GM12864 (cell line): ENCODE results near the gene ERBB4.

Source experiments
- DNase-seq: peaks from one replicate; pipeline ENCODE4 v3.0.0-alpha.2; 2011; ENCODE audit warnings: low read depth
- H3K4me3 ChIP-seq: 2 replicates; pipeline ENCODE4 v1.5.1; 2011; ENCODE audit warnings: mild to moderate bottlenecking, low read depth, low read length, control low read depth
- CTCF ChIP-seq: IDR thresholded peaks from 2 replicates; pipeline ENCODE4 v1.5.1; 2011; ENCODE audit warnings: low read depth, mild to moderate bottlenecking, moderate library complexity, low read length, control low read depth, inconsistent platforms; ENCODE audit errors: missing control alignments

ERBB4 gene

GRCh38 chr2:212538305-212539071 lies at the start of gene ERBB4:
ERBB4 (minus strand) TSS chr2:212538802; CDS start chr2:212538530, 272 bp downstream.
- DNase-seq: no peak
- peak within 1 kb of the TSS; percentile 50 for H3K4me3 ChIP-seq
- no peak for TF ChIP-seq CTCF

- H3K4me3 ChIP-seq: no peak overlapping the region
- TF ChIP-seq CTCF: no peak
- no peak for DNase-seq
Measured at GRCh38 chr2:212580117-212580516, 41.5 kb upstream of the ERBB4 start.

GRCh38 chr2:212556296-212556695 lies 17.7 kb upstream of the ERBB4 start:
- no peak for TF ChIP-seq CTCF
- no peak overlapping the region for H3K4me3 ChIP-seq
- no peak for DNase-seq

- TF ChIP-seq CTCF: no peak
- H3K4me3 ChIP-seq: no peak overlapping the region
- no peak for DNase-seq
Measured at GRCh38 chr2:212554233-212554632, 15.6 kb upstream of the ERBB4 start.

- no peak for DNase-seq
- H3K4me3 ChIP-seq: no peak overlapping the region
- no peak for TF ChIP-seq CTCF
Measured at GRCh38 chr2:212549941-212550340, 11.3 kb upstream of the ERBB4 start.

- no peak for DNase-seq
- TF ChIP-seq CTCF: no peak
- H3K4me3 ChIP-seq: no peak overlapping the region
Measured at GRCh38 chr2:212549463-212549862, 10.9 kb upstream of the ERBB4 start.

GRCh38 chr2:212548455-212548819 lies 9.8 kb upstream of the ERBB4 start:
- no peak for DNase-seq
- peak; percentile 14 for TF ChIP-seq CTCF
- no peak overlapping the region for H3K4me3 ChIP-seq
